ENCODE data around the gene PPY.
A peak's percentile ranks its signal among the peaks of the same experiment; 100 is the strongest.
"Not testable (repeated sequence)": the region's sequence is repeated elsewhere in the genome, so short reads cannot be mapped to it uniquely, and the experiment has no call there.

Gene PPY

DNA sequence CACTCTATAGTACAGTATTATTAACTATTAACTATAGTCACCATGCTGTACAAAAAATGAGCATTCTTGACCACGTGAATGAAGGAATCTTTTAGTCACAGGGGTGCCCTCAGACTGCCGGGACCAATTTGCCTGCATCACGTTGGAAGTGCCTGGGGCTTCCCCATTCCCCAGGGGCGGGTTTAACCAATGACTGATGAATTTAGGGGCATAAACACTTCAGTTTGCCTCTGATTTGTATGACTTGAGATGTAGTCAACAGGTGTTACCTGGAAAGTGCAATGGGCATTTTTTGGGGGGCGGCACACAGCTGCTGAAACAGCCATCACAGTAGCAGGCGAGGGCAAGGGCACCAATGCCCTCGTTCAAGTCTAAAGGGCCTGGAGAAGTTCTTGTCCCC is 20.2 kb upstream of the PPY start:
- DNase-seq: no peak

DNA sequence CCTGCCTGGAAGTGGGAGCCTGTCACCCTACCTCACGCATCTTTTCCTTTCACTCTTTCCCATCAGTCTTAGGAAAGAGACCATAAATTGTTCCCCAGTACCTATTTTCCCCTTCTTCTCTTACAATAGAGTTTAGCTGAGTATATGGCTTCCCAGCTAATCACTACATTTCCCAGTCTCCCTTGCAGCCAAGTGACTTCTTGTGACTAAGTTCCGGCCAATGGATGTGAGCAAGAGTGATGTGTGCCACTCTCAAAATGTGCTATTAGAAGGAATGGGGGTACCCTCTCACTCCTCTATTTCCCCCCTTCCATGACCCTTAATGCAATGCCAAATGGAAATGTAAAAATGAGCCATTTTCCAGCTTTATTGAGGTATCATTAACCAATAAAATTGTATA is 19.7 kb upstream of the PPY start:
- DNase-seq: no peak

DNA sequence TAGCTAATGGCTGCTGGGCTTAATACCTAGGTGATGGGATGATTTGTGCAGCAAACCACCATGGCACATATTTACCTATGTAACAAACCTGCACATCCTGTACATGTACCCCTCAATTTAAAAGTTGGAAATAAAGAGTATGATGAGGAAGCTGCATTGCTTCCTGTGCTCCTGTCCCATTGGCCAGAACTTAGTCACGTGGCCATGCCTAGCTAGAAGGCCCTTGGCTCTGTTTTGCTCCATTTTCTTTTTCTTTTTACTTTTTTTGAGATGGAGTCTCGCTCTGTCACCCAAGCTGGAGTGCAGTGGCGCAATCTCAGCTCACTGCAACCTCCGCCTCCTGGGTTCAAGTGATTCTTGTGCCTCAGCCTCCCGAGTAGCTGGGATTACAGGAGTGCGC is 19.0 kb upstream of the PPY start:
- DNase-seq: not testable (repeated sequence)

DNA sequence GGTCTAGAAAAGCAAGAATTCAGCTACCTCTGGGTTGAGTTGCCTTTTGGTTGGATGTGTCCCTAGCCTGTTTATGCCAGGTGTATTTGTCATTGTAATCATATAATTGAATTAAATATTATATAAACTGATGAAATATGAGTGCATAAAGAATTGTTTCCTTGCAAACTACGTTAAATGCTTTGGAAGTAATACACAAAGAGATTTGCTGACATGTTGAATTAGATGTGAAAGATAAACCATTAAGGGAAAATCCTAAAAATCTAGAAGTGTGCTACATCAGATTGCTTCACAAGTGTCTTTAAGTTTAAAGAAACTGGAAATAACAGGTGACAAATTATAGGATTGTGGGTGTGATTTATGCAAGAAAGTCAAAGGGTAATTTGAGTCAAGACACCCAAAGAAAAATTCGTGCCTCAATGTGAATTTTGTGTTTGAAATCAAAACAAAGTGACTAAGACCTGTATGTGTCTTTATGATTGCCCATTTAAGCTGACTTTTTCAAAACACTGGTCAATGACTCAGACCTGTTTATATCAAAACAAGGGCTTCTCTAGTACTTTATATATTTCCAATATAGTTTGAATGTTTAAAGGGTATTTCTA is 16.6 kb upstream of the PPY start:
- DNase-seq: no peak

- DNase-seq: no peak
Measured at GRCh38 chr17:43956222-43956621, 13.9 kb upstream of the PPY start.

- DNase-seq: no peak
Measured at GRCh38 chr17:43953746-43954145, 11.5 kb upstream of the PPY start, which contains the start of gene PYY. Gene PYY, minus strand, starts transcription at chr17:43953940. Its CDS starts 457 bp downstream, at chr17:43953483.

GRCh38 chr17:43952724-43953666 is 10.7 kb upstream of the PPY start:
- peak; percentile 35 for DNase-seq

- no peak for DNase-seq
Measured at GRCh38 chr17:43952351-43952723, 10.1 kb upstream of the PPY start.

GRCh38 chr17:43951750-43952149 is 9.5 kb upstream of the PPY start:
- DNase-seq: no peak

- DNase-seq: no peak
Measured at GRCh38 chr17:43950554-43950953, 8.3 kb upstream of the PPY start.

DNA sequence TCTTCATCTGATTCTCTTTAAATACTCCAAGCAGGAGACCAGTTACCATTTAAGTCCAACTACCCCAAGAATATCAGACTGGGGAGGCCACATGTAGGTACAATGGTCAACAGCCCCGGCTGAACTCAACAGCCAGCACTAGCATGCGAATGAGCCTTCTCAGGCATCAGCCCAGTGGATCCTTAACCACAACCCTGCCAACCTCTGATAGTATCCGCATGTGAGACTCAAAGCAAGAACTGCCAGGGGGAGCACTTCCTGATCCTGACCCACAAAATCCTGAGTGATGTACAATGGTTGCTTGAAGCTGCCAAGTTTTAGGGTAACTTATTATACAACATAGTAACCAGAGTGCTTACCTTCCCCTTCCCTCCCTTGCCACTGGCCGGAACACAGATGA is 7.5 kb upstream of the PPY start:
- no peak for DNase-seq

DNA sequence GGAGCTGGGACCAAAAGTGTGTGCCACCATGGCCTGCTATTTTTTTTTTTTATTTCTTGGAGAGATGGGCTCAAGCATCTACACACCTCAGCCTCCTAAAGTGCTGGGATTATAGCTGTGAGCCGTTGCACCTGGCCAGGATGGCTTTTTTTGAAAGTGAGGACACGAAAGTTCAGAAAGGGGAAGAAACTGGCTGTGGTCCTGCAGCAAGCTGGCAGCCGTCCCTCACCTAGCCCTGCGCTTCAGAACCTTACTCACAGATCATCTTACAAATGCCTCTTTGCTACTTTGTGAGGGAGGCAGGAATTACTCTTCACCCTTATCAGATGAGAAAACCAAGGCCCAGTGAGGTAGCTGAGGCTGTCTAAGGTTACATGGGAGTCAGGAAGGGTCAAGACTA is 4.5 kb upstream of the PPY start:
- DNase-seq: no peak

DNA sequence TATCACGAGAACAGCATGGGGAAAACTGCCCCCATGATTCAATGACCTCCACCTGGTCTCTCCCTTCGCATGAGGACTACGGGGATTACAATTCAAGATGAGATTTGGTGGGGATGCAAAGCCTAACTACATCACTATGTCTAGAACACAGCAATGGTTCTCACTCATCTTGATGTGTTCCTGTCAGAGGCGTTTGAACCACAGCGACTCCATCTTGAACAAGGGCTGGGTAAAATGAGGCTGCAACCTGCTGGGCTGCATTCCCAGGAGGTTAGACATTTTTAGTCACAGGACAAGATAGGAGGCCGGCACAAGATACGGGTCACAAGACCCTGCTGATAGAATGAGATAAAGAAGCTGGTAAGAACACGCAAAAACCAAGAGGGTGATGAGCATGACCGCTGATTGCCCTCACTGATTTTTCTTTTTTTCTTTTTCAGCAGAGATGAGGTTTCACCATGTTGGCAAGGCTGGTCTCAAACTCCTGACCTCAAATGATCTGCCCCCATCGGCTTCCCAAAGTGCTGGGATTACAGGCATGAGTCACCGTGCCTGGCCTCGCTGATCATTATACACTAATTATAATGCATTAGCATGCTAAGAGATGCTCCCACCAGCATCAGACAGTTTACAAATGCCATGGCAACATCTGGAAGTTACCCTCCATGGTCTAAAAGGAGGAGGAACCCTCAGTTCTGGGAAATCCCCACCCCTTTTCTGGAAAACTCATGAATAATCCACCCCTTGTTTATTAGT is 3.0 kb upstream of the PPY start:
- no peak for DNase-seq

DNA sequence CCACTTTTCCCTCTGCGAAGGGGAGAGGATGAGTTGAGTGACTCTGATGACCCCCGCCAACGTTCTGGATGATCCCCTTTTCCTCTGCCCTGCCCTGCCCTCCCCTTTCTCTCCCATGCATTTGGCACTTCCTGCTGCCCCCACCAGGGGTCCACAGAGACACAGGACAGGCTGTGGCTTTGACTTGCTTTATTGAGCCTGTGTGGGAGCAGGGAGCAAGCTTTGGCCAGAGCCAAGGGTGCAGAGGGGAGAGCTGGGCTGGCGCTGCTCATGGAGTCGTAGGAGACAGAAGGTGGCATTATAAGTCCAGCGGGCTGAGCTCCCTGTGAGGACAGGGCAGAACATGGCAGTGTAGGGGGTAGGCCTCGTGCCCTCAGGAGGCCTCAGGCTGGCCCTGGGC is 1.6 kb downstream of the PPY start:
- DNase-seq: peak; percentile 21

- no peak for DNase-seq
Measured at GRCh38 chr17:43939886-43940285, 2.4 kb downstream of the PPY start.

DNA sequence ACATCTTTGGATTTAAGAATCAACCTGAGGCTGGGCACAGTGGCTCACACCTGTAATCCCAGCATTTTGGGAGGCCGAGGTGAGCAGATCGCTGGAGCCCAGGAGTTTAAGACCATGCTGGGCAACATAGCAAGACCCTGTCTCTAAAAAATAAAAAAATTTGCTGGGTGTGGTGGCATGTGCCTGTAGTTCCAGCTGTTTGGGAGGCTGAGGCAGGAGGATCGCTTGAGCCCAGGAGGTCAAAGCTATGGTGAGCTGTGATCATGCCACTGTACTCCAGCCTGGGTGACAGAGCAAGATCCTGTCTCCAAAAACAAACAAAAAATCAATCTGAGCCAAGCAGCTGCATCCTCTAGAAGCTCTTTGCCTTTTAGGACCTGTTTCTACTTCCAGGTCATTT is 2.8 kb downstream of the PPY start:
- not testable (repeated sequence) for DNase-seq

DNA sequence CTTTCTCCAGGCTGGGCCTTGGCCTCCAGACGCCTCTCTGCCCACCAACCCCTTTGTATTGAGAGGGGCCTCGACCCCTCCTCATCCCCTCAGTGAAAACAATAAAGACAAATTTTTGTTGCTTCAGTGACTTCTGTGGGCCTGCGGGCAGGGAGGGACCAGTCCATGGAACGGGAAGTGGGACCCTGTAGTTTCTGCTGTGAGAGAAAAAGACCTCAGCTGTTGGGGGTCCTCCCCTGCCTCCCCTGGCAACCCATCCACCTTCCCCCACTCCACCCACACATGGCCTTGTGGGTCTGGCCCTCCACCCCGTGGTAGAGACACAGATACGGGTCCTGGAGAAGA is 3.5 kb downstream of the PPY start:
- no peak for DNase-seq

- DNase-seq: no peak
Measured at GRCh38 chr17:43936434-43936833, 5.8 kb downstream of the PPY start.

GRCh38 chr17:43935926-43936261 is 6.4 kb downstream of the PPY start:
- no peak for DNase-seq

GRCh38 chr17:43935204-43935925 is 6.9 kb downstream of the PPY start:
- no peak for DNase-seq

- DNase-seq: no peak
Measured at GRCh38 chr17:43932923-43933322, 9.4 kb downstream of the PPY start.

- no peak for DNase-seq
Measured at GRCh38 chr17:43932357-43932756, 9.9 kb downstream of the PPY start.

- DNase-seq: no peak
Measured at GRCh38 chr17:43931062-43931571, 11.2 kb downstream of the PPY start.

Data from NCI-H146 (cell line).